HG03457 (cell line): ENCODE data around the gene STK24.

ENCODE experiments used
- ATAC-seq: cut with Tn5 transposase; IDR thresholded peaks from one replicate; pipeline ENCODE4 v1.9.1; 2021; ENCODE audit warnings: moderate number of reproducible peaks; ENCODE audit not compliant: unreplicated experiment

Gene STK24

DNA sequence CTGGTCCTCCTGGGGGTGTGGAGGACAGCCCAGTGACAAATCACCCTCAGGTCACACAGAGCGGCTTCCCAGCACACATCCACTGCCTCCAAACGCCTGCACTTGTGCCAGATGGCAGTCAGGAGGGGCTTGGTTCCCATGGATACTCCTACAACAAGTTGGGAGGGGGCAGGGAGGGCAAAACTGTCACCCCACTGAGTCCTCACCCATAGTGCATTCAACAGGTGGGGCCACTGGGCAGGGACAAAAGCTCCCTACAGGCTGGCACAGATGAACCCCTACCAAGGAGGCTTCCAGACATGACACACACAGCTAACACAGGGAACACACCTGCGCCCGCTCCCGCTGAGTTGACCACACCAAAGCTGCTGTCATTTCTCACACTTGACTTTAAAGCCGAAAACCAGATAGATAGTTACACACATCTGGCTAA is 120.5 kb downstream of the STK24 start:
- ATAC-seq: no peak

DNA sequence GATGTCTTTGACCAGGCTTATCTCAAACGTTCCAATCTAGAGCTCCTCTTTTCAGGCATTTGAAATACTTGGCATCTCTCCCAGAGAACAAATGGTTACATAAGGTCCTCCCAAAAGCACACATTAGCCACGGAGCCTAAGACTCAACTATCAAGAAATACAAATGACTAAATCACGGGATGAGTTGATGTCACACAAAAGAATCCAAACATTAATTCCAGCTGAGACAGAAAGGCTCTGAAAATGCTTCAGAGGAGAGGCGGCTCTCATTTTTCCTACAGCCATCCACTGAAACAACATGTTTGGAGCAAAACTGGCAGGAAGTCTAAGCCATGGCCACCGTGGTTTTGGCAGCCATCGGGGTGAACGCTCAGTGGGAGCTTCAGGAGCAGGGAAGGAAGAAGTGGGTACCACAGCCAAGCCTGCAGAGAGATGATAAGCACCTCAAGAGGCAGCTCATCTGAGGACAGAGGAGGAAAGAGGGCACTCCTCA is 122.5 kb downstream of the STK24 start:
- no peak for ATAC-seq

DNA sequence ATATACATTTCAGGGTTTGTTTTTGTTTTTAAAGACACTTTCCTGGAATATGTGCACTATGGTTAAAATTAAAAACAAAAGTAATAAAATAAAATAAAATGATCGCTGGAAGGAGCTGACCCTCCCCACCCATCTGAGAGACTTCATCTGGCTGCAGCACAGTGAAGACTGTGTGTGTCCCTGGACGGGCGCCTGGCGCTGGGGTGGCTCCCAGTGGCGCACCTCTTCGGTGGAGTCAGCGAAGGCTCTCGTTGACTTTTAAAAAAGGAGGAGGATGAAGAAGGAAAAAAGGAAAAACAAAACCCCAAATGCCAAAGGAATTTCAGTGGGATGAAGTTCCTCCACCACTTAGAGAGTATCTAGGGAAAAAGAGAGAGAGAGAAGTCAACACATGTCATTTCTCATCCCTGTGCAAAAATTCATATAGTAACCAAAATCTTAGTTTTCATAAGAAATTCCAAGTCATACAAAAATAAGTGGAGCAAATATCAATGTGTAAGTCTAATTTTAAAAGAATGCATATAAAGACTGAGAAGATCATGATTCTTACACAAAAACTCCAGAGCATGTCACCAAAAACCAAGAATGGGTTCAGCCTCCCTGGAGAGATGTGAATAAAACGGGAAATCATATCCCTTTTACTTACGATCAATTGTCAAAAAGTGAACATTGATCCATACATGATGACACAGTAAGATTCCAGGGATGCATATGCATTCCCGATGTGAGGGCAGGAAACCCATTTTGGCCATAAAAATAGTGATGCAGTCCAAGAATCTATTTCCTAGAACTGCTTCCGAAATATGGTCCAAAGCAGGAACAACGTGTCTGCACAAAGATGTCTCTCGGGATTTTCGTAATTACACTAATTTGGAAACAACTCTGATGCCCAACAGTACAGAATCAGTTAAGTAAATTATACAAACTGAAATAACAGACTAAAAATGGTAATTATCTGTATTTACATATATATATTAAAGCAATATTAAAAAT is 123.8 kb downstream of the STK24 start:
- no peak for ATAC-seq

DNA sequence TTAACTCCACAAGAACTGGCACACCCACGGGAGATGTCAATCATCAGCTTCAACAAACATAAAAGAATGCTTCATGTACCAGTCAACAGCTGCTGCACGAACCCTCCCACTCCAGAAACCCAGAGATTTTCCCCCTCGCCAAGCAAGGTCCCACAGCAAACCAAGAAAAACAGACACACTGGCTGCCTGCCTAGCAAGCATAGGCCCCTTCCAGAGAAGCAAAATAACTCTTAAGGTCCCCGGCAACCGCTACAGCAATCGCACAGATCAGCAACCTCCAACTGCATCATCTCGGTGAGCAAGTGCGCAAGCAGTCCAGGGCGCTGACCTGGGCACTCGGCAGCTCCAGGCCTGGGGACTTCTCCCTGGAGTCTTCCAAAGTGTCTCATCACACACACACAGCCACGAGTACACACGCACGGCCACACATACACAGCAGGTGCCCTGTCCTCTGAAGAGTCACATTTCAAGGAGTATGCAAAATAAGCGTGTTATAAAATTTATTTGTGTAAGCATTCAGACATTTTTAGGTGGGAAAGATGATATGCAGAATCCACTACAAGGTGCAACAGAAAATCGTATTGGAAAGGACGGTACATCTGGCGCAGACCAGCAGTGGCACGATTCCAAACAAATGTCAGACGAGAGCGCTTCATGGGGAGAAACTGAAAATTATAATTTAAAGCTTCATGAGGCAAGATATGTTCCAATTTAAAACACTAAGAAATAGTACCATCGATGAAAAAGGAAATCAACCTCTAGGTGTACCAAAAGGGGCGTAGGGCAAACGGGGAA is 125.0 kb downstream of the STK24 start:
- ATAC-seq: no peak

DNA sequence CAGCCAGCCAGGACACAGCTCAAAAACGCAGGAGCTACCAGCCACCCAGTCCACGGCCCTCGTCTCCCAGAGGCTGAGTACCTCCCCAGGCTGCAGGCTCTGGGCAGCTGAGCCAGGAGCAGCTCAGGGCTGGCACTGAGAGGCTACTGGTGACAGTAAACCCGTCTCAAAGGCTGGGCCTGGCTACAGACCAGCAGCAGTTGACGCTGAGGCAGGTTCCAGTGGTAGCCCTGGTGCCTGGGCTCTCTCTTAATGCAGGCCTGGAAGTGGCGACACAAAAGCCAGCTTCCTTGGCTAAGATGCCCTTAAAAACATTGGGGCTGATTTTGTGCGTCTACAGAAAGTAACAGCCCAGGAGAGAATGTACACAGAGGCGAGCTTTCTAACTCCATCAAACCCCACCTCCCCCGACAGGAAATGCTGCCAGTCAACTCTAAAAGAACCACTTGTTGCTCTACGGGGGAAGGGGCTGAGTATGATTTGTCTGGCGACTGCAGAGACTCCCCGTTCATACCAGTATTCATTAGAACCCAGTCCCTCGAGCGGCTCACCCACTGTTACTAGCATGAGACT is 126.3 kb downstream of the STK24 start:
- ATAC-seq: no peak

DNA sequence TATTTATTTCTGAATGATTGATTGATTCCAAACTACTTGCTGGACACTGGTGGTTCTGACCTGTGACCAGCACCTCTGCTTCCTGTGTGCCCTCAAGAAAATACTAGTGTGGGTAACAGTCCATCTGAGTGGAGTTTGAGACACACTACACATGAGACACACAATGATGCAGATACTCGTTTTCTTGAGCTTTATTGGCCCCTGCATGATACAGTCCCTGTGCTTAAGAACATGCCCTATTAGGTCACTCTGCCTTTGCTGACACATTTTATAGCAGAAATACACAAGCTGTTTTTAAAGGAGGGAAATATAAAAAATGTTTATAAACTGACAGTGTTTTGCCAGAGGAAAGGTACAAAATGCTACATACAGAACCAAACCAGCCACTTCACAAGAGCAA is 126.9 kb downstream of the STK24 start:
- no peak for ATAC-seq

DNA sequence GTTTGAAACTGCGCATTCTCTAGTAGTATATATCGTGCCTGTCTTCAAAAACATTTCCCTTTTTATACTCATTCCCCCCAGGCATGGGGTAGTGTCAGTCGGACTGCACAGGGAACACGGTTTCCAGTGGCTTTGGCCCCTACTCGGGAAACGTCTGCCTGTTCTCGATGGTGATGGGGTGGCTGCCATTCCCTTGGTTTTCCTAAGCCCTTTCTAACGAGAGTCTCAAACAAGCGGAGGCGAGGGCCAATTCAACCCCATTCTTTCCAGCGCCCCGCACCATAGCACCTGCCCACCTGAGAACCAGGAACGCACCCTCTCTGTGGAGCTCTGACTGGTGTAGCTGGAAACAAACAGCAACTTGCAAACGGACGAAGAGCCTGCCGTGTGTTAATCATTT is 127.6 kb downstream of the STK24 start:
- ATAC-seq: no peak

DNA sequence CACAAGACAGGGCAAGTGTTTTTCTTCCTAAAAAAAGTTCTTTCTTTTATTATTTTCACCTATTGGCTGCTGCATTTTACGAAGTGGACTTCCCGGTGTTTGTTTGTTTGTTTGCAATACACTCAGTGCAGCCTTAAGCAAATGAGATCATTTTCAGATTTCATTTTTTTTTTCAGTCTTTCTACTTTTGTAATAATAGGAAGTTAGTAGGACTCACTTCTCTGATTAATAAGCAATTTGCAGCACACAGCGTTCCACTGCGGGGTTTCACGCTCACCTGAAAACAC is 128.3 kb downstream of the STK24 start:
- ATAC-seq: no peak

DNA sequence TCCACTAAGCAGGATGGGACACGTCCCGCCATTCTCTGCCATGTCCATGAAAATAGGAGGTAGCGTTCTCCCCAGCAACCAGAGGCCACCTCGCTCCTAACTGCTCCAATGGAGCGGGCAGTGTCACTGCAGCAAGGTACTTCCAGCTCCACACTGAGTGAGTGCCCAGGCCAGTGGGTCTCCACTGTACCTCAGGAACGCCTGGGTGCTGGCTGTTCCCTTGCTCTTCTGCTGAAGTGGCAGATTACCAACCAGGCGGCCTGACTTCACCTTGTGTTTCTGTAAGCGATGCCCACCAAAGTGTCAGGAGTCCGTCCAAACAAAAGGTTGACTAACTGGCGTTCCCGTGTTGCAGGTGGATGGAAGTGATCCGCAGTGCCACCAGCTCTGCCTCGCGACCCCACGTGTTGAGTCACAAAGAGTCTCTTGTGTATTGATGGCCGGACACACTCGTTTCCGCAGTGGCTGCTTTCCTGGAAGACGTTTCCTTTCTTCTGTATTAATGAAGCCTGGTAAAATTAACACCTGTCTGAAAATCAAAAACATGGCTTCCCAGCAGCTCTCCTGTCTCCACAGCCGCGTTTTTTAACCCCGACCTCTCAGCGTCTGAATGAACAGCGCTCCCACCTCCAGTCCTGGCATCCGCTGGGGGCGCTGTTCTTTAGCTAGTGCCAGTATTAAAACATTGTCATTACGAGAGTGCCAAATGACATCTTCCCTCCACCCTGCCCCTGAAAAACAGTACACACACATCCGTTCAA is 128.8 kb downstream of the STK24 start:
- ATAC-seq: no peak

DNA sequence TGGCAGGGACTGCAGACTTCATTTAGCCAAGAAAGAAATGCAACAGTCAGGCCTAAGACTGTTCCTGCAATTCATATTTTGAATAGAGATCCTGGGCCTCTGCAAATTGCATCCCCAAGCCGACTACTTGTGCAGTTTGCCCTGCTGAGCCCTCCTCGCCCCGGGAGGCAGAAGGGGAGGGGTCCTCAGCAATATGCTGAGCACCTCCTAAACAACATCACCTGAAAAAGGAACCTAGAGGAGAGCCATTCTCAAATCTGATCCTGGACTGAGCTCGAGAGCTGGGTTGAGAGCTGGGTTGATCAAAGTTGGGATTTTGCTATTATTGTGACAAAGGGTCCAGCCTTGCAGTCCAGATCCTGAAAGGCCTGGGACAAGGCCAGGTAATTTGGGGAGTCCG is 129.8 kb downstream of the STK24 start:
- ATAC-seq: no peak

DNA sequence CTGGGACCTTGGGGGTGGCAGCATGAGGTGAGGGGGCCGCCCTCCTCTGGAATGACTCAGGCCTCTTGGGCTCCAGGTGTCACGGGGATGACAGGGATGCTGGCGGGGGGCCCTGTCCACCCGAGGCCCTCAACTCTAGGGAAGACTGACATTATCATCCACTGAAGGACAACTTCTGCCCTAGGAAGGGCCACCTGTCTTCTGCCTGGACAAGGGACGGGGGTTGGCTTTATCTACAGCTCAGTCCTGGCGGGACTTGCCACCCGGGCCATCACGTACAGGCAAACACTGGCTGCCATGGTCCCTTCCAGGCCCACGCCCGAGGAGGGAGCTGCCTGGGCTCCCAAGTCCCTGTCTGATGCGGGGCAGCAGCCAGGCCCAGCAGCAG is 130.7 kb downstream of the STK24 start:
- ATAC-seq: no peak

DNA sequence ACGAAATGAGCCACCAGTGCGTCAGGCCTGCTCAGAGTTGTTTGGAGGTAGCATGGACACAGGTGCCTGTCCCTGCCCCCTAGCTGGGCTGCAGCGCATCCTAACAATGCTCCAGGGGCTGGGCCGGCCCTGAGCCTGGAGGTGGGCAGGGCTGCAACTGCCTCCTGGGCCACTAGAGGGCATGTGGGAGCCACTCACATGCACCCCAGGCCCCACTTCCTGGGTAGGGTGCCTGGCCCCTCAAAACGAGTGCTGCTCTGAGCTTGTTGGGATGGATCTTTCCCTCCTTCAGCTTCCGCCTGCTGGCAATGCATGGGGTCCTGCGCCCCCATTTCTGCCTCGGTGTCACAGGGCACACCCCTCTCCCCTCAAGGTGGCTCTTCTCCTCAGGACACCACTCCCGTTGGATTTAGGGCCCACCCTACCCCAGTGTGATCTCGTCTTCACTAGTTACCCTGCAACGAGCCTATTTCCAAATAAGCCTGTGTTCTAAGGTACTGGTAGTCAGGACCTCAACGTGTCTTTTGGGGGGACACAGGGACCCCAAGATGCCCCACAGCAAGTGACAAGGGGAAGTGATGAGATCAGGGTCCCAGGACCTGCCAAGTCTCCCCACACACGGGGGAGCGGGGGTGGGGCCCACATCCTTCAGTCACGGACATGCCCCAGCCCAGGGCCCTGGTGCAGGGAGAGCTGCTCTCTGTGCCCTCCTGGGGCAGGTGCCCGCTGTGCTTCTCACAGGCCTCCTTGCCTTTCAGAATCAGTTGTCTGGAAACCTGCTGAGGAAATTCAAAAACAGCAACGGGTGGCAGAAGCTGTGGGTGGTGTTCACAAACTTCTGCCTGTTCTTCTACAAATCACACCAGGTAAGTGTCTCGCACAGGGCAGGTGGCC is 131.3 kb downstream of the STK24 start:
- peak; percentile 88 for ATAC-seq

DNA sequence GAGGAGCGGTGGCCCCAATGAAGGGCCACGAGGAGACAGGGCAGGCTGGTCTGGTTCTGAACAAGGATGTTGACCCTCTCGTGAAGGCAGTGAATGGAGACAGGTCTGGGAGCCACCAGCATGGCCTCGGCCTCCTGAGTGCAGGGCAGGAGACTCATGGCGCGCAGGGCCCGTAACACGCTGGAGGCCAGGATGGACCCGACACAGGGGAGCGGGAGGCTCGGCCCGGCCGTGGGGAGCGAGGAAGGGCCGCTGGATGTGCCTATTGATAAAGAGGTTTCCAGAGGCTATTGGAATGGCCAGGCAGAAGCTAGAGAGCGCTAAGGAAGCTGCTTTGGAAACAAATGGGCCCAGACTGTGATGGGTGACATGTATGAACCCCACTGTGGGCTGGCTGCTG is 132.5 kb downstream of the STK24 start:
- ATAC-seq: no peak

DNA sequence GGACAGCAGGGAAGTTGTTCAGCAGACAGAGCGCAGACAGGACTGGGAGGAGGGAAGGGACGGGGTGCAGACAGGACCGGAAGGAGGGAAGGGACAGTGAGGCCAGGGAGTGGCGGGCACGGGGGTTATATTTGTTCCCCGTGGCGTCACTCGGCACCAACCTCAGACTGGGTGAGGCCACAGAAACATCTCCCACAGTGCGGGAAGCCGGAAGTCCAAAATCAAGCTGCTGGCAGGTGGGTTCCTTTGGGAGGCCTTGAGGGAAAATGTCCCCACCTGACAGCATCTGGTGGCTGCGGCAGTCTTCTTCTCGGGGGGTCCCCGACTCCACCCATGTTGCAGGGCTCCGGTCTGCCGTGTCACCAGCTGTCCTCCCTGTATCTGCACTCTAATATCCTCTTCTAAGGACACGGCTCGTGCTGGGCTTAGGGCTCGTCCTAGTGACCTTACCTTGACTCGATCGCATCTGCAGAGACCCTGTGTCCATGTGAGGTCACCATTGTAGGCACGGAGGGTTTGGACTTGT is 133.0 kb downstream of the STK24 start:
- ATAC-seq: no peak

DNA sequence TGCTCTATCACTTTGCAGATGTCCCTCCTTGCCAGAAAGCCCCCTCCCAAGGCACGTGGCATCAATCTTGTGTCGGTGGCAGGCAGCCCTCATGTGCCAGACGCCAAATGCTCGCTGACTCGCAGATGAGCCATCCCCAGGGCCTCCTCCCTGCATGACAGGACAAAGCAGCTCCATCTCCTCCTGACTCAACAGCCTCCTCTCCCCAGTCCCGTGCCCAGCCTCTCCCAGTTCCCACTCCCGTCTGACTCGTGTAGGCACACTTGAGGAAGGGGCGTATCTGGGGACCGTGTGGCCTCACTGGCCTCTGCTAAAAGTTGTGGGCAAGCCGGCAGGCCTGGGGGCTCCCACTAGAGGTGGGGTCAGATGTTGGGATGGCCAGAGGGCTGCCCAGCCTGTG is 133.6 kb downstream of the STK24 start:
- ATAC-seq: no peak

DNA sequence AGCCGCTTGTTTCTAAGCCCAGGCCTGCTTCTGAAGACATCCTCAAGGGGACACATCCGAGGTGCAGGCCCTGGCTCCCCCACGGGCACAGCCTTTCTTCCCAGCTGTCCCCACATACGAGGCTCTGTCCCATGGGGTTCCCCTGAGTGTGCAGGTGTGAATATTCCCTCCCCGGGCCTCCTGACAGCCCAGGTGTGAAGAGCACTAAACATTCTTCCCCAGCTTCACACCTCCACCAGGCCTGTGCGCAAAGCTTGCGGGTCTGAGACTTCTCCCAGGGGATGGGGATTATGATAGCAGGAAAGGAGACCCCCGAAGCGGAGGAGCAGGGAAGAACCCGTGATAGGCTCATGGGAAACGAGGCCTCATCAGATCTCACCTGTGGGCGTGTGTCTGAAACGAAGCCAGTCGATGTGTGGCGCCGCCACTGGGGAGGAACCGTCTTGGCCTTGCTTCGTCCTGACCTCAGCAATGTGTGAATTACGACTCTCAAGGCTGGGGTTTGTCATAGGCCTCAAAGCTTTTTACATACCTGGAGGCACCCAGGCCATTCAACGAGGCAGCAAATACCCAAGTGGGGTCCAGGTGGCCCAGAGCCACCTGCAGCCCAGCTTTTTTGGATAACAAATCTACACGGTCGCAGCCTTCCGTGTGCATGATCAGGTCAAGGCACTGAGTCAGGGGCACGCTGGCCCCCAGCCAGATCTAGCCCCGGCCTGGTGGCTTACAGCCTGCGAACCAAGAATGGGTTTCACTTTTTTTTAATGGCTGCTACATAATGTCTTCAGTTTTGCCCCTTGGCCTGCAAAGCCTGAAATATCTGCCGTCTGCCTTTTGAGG is 134.3 kb downstream of the STK24 start:
- ATAC-seq: no peak

DNA sequence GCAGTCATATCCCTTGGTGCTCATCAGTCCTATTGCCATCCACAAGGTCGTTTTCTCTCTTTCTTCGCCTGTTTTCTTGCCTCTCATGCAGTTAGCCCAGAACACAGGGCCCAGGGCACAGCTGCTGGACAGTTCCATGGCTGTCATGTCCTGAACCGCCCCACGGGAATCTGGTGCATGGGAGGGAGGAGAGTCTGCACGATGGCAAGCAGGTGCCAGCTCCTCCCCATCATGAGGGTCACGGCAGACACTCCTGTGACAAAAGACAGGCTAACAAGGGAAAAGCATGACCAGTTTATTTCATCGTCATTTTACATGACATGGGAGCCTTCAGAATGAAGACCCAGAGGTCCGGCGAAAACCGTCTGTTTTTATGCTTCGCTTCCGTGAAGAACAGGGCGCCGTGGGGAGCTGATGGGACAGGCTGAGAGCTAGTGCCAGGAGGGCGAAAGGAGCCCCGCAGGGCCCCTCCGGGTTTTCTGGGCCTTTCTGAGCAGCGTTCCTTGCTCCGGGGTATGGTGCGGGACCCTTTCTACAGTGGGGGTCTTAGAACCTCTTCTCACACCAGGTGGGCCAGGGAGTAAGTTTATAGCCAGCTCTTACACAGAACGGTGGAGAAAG is 135.7 kb downstream of the STK24 start:
- no peak for ATAC-seq

DNA sequence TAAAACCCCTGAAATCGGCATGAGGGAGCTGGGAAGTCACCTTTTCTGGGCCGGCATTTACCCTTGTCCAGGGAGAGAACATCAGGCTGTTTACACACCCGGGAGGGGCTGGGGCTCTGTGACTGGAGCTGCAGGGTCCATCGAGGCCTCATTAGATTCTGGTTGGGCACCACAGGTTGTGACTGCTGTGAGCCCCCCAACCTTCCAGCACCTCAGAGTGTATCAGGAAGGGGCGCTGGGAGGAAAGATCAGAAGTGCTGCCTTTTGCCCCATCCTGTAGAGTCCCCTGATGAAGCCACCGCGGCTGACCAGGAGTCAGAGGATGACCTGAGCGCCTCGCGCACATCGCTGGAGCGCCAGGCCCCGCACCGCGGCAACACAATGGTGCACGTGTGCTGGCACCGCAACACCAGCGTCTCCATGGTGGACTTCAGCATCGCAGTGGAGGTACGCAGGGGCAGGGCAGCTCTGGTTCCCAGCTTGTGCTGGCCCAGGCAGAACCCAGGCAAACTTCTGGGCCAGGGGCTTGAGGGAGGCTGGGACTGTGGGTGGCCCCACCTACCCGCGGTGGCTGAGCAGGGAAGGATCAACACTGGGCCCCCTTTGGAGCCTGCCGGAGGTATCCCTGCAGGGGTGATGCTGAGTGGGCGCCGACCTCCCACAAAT is 136.4 kb downstream of the STK24 start:
- ATAC-seq: no peak
